Activated naive CD4-positive, alpha-beta T cell treated with anti-CD3 and anti-CD28 coated beads for 36 hours (primary cell): ENCODE measurements around the gene RHEBL1. TPM values are rescaled to one million over a fixed set of nuclear protein-coding genes. Genes with fewer than 3 reads are reported as not detected.

Experiments used
- CTCF ChIA-PET: fragments of 350-600 bp; sonication (Branson Sonifier 250); formaldehyde crosslinking; loops from one replicate; lab custom pipeline; 2021; ENCODE audit warnings: antibody characterized with exemption; lab: Charles Lee
- DNase-seq: peaks from one replicate; pipeline ENCODE4 v3.0.0-alpha.2; 2020
- H3K27ac Mint-ChIP-seq: one replicate; pipeline ENCODE4 v1.8.0; 2021; ENCODE audit warnings: mild to moderate bottlenecking, mixed read lengths
- H3K27me3 Mint-ChIP-seq: one replicate; pipeline ENCODE4 v1.8.0; 2021; ENCODE audit warnings: low read depth, mixed read lengths
- H3K36me3 Mint-ChIP-seq: one replicate; pipeline ENCODE4 v1.8.0; 2021; ENCODE audit warnings: low read depth, mixed read lengths
- H3K4me1 Mint-ChIP-seq: one replicate; pipeline ENCODE4 v1.8.0; 2021; ENCODE audit warnings: low read depth, mixed read lengths
- H3K4me3 Mint-ChIP-seq: one replicate; pipeline ENCODE4 v1.8.0; 2021; ENCODE audit warnings: mild to moderate bottlenecking, moderate library complexity, mixed read lengths
- H3K9me3 Mint-ChIP-seq: one replicate; pipeline ENCODE4 v1.8.0; 2021; ENCODE audit warnings: mixed read lengths
- intact Hi-C: fragments of 100-400 bp; cut with micrococcal nuclease; formaldehyde crosslinking; loops from one replicate; pipeline ENCODE4 v1.15.1; 2023
- total RNA-seq, 2 experiments: library from RNA; stranded (reverse); gene quantifications; one replicate each; pipeline ENCODE4 v1.2.3, GENCODE V29; 2021

The RHEBL1 gene
- total RNA-seq, 2 experiments from 2014 or later, result 11.8 to 15.2 TPM

DNA sequence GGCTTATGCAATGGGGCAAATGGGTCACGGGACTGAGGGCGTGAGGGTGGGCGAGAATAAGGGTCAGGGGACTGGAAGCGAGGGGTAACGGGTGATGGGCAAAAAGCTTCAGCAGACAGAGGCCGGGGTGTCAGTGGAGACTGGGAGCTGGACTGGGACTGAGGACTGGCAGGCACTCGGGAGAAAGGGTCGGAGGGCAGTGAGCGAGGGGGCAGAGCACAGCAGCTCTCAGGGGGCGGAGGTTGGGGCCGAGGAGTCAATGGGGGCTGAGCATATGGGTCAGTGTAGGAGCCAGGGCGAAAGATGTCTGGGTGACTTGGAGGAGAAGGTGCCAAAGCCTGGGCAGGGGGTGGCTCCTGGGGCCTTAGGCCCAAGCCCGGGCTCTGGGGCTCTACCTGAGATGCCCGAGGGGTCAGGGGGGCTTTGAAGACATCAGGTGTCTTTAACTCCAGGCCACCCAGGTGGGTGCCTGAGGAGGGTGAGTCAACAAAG lies 29.4 kb downstream of the RHEBL1 start:
- intact Hi-C loops, result no loop called here
- H3K4me1 Mint-ChIP-seq, result peaks cover 2% of the 10 kb centered on the region
- H3K36me3 Mint-ChIP-seq, result peaks cover 25% of the 10 kb centered on the region
- no peak for DNase-seq
- CTCF ChIA-PET, result interaction anchor here (2.5 kb wide), 1 partner anchor 20 kb away, joined by 10 read pairs; no protein-coding TSS in a partner anchor
- no peaks in the 10 kb centered on the region for H3K9me3 Mint-ChIP-seq
- H3K4me3 Mint-ChIP-seq, result no peak overlapping the region
- no peak overlapping the region for H3K27ac Mint-ChIP-seq
- no peaks in the 10 kb centered on the region for H3K27me3 Mint-ChIP-seq

DNA sequence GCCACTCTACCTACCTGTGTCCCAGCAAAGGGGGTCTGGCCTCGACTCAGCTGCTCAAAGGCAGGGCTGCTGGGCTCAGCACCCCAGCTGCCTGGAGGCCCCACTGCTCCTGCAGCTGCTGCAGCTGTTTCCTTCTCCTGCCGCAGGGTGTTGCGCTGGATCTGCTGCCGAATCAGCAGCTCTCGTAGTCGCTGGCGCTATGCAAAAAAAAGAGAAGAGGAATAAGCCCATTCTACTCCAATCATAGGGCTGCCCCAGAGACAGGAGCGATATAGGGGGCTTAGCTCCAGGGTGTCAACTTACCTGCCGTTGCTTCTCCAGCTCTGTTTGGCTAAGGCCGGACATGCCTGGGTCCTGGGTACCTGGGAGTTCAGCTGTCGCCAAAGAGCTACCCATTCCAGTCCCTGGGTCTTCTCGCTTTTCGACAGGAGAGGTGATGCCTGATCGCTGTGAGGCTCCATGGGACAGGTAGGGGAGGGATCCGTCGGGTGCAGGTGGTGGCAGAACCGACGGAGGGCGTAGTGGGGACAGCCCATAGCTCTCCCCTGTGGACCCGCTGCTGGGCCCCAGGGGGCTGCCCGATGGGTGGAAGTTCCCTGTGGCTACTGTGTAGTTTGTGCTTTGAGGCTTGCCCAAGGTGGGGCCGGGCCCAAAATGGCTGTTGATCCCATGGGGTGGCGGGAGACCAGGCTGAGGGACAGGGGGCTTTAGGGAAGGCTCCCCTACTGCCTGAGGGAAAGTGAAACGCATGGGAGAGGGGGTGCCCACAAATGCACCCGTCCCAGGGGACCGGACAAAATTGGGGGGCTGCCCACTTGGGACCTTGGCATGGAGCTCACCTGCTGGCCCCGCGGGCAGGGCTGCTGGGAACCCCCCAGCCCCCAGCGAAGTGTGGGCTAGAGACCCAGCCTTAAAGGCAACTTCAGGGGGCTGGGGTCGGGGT lies 30.1 kb downstream of the RHEBL1 start:
- intact Hi-C loops, result no loop called here
- peaks cover 22% of the 10 kb centered on the region for H3K36me3 Mint-ChIP-seq
- no peaks in the 10 kb centered on the region for H3K27me3 Mint-ChIP-seq
- no peaks in the 10 kb centered on the region for H3K9me3 Mint-ChIP-seq
- no peak for DNase-seq
- H3K4me1 Mint-ChIP-seq, result peaks cover 2% of the 10 kb centered on the region
- H3K27ac Mint-ChIP-seq, result no peak overlapping the region
- CTCF ChIA-PET, result interaction anchor here (1.4 to 2.5 kb wide), 3 partner anchors 9 to 59 kb away, joined by 4 to 10 read pairs (median 5); no protein-coding TSS in a partner anchor
- no peak overlapping the region for H3K4me3 Mint-ChIP-seq

DNA sequence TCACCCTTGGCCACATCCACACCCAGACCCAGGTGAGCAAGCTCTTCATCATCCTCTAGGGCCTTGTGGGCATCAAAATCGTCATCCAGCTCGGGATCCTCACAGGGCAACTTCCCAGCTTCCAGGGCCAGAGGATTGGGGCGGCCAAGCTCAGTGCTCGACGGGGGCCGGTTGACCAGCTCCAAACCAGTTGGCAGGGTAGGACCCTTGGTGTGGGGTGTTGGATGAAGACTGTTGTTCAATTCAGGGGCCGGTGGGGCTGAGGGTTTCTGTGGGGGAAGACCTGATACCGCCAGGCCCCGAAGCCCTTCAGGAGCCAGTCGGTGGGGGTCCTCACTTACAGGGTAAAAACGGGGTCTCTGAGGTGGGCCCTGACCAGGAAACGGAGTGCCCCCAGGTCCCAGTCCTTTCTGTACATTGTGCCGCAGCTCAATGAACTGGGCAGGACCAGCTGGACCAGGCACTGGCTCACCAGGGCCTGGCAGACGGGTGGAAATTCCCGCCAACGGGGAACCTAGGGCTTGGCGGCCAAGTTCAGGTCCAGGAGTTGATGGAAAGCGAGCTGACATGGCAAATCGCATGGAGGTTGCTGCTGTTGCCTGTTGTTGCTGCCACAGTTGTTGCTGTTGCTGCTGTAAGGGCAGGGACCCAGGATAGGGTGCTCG lies 31.4 kb downstream of the RHEBL1 start:
- Mint-ChIP-seq H3K27ac (no peak overlapping the region), H3K36me3 (peaks cover 15% of the 10 kb centered on the region), H3K27me3 (no peaks in the 10 kb centered on the region), H3K4me3 (no peak overlapping the region), H3K4me1 (no peaks in the 10 kb centered on the region), H3K9me3 (no peaks in the 10 kb centered on the region)
- CTCF ChIA-PET, result interaction anchor here (1.2 to 1.5 kb wide), 4 partner anchors 11 to 60 kb away, joined by 3 to 5 read pairs (median 4); no protein-coding TSS in a partner anchor
- no peak for DNase-seq
- intact Hi-C loops, result no loop called here

DNA sequence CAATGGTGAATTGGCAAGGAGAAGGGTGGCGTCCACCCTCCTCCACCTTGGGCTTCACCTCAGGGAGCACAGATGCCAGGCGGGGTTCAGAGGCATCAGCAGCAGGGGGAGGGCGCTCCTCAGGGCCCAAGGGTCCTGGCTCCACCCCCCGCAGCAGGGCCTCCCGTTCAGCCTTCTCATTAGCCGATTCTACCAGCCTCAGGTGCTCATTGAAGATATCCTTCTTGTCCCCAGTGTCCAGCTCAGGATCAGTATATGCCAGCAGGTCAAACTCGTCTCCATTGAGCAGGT lies 31.9 kb downstream of the RHEBL1 start:
- CTCF ChIA-PET, result interaction anchor here (1.0 to 1.5 kb wide), 3 partner anchors 41 to 50 kb away, joined by 3 to 5 read pairs (median 3); no protein-coding TSS in a partner anchor
- no peaks in the 10 kb centered on the region for H3K27me3 Mint-ChIP-seq
- intact Hi-C loops, result no loop called here
- no peaks in the 10 kb centered on the region for H3K9me3 Mint-ChIP-seq
- H3K27ac Mint-ChIP-seq, result no peak overlapping the region
- no peak for DNase-seq
- peaks cover 15% of the 10 kb centered on the region for H3K36me3 Mint-ChIP-seq
- H3K4me1 Mint-ChIP-seq, result no peaks in the 10 kb centered on the region
- H3K4me3 Mint-ChIP-seq, result no peak overlapping the region

DNA sequence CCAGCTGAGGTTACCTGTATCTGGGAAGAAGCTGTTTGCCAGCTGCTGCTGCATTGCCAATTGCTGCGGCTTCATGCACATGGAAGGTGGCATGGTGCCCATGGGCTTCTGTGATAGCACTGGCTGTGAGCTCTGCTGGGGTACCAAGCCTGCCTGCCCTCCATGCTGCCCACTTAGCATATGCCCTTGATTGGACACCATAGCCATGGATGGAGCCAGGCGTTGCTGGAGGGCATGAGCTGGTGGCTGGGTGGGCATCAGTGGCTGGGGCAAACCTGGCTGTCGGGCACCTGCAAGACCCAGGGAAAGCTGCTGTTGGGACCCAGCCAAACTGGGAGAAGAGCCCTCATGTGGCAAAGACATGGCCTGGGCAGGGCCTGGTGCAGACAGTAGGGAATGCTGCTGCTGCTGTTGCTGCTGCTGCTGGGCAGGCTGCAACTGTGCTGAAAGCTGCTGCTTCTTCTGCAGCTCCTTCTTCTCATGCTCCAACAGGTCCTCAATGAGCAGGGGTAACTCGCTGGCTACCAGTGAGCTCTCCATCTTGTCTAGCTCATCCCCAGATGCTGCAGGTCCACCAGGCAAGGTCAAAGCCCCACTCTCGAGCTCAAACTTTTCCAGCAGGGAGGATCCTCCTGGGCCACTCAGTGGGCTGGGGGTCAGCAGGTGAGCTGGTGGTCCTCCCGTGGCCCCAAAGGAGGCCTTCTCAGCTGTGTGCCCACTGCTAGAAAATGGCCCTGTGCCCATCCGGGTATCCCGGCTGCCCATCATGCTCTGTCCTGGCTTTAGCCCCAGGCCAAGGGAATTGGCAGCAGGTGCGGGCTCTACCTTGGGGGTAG lies 32.5 kb downstream of the RHEBL1 start:
- Mint-ChIP-seq H3K27ac (no peak overlapping the region), H3K36me3 (peaks cover 13% of the 10 kb centered on the region), H3K4me3 (no peak overlapping the region), H3K27me3 (no peaks in the 10 kb centered on the region), H3K4me1 (no peaks in the 10 kb centered on the region), H3K9me3 (no peaks in the 10 kb centered on the region)
- no peak for DNase-seq
- intact Hi-C loops, result no loop called here
- CTCF ChIA-PET, result interaction anchor here (0.5 to 1.5 kb wide), 8 partner anchors 11 to 85 kb away, joined by 3 to 6 read pairs (median 3); no protein-coding TSS in a partner anchor

DNA sequence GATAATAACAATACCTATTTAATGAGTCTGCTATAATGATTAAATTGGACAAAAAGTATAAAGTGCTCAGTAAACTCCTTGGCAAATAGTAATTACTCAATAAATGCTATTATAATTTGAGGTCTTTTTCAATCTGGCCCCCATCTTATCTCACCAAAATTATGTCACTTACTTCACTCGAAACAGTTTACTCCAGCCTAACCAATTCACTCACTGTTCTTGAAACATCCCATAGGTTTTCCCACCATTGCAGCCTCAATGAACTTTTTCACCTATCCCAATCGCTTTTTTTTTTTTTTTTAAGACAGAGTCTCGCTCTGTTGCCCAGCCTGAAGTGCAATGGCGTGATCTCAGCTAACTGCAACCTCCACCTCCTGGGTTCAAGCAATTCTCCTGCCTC lies 33.8 kb downstream of the RHEBL1 start:
- H3K27me3 Mint-ChIP-seq, result no peaks in the 10 kb centered on the region
- no peak overlapping the region for H3K4me3 Mint-ChIP-seq
- no peak overlapping the region for H3K27ac Mint-ChIP-seq
- DNase-seq, result no peak
- peaks cover 12% of the 10 kb centered on the region for H3K36me3 Mint-ChIP-seq
- intact Hi-C loops, result no loop called here
- H3K4me1 Mint-ChIP-seq, result no peaks in the 10 kb centered on the region
- no peaks in the 10 kb centered on the region for H3K9me3 Mint-ChIP-seq
- CTCF ChIA-PET, result interaction anchor here (0.9 to 1.5 kb wide), 6 partner anchors 8 to 146 kb away, joined by 3 to 5 read pairs (median 4); no protein-coding TSS in a partner anchor

DNA sequence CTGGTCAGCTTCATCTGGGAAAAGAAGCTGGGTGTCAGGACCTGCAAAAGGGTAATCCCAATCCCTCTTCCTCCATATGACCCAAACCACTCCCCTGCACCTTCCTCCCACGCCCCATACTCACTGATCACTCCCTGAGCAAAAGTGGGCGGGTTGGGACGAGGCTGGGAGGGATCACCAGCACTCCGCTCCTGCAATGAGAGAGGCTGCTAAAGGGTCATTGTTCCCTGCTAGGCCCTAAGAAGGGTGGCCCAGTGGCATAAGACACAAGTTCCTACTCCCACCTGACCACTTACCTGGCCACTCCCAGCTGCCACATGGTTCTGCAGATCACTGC lies 35.5 kb downstream of the RHEBL1 start:
- Mint-ChIP-seq H3K9me3 (no peaks in the 10 kb centered on the region), H3K4me1 (no peaks in the 10 kb centered on the region), H3K4me3 (no peak overlapping the region), H3K27ac (no peak overlapping the region), H3K27me3 (no peaks in the 10 kb centered on the region), H3K36me3 (peaks cover 13% of the 10 kb centered on the region)
- DNase-seq, result no peak
- intact Hi-C loops, result no loop called here
- CTCF ChIA-PET, result interaction anchor here (0.8 to 1.3 kb wide), 2 partner anchors 10 to 17 kb away, joined by 3 to 4 read pairs; no protein-coding TSS in a partner anchor

DNA sequence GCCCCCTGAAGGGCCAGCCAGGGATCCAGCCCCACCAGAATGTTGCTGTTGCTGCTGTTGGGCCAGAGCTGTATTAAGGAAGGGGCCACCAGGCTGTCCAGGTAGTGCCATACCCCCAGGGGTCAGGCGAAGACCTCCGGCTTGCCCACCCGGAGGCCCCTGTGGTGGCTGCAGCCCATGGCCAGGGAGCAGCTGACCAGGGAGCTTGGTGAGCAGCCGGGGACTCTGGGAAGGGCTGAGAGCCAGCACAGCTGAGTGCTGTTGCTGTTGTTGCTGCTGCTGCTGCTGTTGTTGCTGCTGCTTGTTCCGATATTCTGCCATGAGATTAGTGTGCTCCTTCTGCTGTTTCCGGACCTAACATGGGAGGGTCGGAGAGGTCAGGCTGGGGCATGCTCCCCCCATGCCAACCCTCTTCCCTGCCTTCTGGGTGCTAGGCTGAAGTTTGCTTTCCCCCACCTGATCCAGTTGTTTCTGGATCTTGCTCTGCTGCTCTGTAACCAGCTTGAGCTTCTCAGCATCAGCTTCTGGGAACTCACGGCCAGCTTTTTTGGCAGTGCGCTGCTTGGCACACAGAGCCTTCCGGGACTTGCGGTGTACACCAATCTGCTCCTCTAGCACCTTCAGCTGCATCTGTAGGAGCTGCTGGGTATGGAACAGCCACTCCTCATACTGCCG lies 36.0 kb downstream of the RHEBL1 start:
- Mint-ChIP-seq H3K4me3 (no peak overlapping the region), H3K4me1 (no peaks in the 10 kb centered on the region), H3K36me3 (peaks cover 16% of the 10 kb centered on the region), H3K9me3 (no peaks in the 10 kb centered on the region), H3K27ac (no peak overlapping the region), H3K27me3 (no peaks in the 10 kb centered on the region)
- DNase-seq, result no peak
- intact Hi-C loops, result no loop called here
- CTCF ChIA-PET, result interaction anchor here (0.8 to 1.3 kb wide), 2 partner anchors 10 to 16 kb away, joined by 3 to 4 read pairs; no protein-coding TSS in a partner anchor

DNA sequence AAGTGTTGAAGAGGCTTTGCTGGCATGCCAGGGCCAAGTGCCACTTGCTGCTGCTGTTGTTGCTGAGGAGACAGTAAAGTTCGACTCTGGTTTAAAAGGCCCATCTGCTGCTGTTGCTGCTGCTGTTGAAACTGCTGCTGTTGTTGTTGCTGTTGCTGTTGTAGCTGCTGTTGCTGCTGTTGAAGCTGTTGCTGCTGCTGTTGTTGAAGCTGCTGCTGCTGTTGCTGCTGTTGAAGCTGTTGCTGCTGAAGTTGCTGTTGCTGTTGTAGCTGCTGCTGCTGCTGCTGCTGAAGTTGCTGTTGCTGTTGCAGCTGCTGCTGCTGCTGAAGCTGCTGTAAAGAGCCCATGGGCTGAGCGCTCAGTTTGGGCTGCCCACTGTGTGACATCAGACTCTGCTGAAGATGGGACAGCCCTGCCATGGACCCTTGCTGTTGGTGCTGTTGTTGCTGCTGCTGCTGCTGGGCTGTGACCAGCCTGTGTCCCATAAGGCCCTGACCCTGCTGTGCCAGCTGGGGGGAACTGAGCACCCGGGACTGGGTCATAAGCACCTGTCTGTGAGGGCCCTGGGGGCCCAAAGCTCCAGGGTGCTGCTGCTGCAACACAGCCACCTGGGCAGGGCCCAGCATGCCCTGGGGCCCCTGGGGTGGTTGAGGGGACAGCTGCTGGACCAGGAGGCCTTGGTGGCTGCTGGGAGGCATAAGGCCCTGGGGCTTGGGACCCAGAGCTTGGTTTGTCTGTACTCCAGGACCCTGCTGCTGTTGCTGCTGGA lies 36.9 kb downstream of the RHEBL1 start:
- H3K27me3 Mint-ChIP-seq, result no peaks in the 10 kb centered on the region
- DNase-seq, result no peak
- H3K9me3 Mint-ChIP-seq, result no peaks in the 10 kb centered on the region
- no peak overlapping the region for H3K27ac Mint-ChIP-seq
- CTCF ChIA-PET, result interaction anchor here (1.0 kb wide), 1 partner anchor 10 kb away, joined by 4 read pairs; no protein-coding TSS in a partner anchor
- intact Hi-C loops, result no loop called here
- H3K4me3 Mint-ChIP-seq, result no peak overlapping the region
- H3K36me3 Mint-ChIP-seq, result peaks cover 21% of the 10 kb centered on the region
- no peaks in the 10 kb centered on the region for H3K4me1 Mint-ChIP-seq

DNA sequence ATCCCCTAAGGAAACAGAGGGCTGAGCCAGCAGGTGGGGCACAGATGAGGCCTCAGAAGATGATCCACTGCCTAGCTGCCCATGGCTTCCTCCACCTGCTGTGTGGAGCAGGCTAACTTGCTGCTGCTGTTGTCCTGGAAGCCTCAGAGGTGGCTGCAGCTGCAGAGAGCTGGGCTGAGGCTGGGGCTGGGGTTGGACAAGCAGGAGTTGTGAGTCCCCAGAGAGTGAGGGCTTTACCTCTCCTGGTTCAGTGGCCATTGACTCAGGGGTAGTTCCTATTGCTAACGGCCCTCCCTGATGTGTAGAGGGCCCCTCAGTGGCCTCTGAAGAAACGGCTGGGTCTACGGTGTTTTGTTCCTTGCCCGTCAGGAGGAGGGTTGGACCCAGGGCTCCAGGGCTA lies 37.5 kb downstream of the RHEBL1 start:
- intact Hi-C loops, result no loop called here
- peaks cover 27% of the 10 kb centered on the region for H3K36me3 Mint-ChIP-seq
- no peaks in the 10 kb centered on the region for H3K4me1 Mint-ChIP-seq
- no peak overlapping the region for H3K27ac Mint-ChIP-seq
- CTCF ChIA-PET, result interaction anchor here (1.0 kb wide), 1 partner anchor 11 kb away, joined by 4 read pairs; no protein-coding TSS in a partner anchor
- no peak overlapping the region for H3K4me3 Mint-ChIP-seq
- H3K9me3 Mint-ChIP-seq, result no peaks in the 10 kb centered on the region
- no peak for DNase-seq
- no peaks in the 10 kb centered on the region for H3K27me3 Mint-ChIP-seq
